GM21576 (cell line): Measurements from ENCODE around the gene P4HTM.

ENCODE experiments used
- ATAC-seq: cut with Tn5 transposase; IDR thresholded peaks from one replicate; pipeline ENCODE4 v1.9.1; 2021; ENCODE audit warnings: mild to moderate bottlenecking, moderate library complexity; ENCODE audit not compliant: unreplicated experiment

The P4HTM gene, protein sequence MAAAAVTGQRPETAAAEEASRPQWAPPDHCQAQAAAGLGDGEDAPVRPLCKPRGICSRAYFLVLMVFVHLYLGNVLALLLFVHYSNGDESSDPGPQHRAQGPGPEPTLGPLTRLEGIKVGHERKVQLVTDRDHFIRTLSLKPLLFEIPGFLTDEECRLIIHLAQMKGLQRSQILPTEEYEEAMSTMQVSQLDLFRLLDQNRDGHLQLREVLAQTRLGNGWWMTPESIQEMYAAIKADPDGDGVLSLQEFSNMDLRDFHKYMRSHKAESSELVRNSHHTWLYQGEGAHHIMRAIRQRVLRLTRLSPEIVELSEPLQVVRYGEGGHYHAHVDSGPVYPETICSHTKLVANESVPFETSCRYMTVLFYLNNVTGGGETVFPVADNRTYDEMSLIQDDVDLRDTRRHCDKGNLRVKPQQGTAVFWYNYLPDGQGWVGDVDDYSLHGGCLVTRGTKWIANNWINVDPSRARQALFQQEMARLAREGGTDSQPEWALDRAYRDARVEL

DNA sequence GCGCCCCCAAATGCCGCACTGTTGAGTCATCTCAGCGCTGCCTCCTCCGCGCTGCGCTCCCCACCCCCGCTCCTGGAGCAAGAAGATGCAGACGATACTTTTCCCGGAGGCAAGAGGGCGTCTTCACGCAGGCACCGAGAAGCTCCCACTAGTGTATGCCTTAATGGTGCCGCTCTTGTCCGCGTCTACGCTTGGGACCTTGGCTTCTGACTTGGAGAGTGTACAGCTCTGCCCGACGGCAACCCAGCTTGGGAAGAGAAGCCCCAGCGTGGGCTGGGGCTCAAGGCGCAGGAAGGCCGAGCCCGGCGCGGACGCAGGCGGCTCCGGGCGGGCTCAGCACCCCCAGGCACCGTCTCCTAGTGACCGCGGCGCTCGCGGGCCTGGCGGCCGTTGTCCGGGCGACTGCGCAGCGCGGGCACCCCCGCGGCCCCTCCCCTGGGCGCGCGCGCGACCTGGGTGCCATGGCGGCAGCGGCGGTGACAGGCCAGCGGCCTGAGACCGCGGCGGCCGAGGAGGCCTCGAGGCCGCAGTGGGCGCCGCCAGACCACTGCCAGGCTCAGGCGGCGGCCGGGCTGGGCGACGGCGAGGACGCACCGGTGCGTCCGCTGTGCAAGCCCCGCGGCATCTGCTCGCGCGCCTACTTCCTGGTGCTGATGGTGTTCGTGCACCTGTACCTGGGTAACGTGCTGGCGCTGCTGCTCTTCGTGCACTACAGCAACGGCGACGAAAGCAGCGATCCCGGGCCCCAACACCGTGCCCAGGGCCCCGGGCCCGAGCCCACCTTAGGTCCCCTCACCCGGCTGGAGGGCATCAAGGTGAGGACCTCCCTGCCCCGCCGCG is at the start of gene P4HTM:
P4HTM (plus strand) TSS at position 446 of the 840 bp plus-strand sequence; CDS start at position 462, 16 bp downstream.
- peak; percentile 48 for ATAC-seq

DNA sequence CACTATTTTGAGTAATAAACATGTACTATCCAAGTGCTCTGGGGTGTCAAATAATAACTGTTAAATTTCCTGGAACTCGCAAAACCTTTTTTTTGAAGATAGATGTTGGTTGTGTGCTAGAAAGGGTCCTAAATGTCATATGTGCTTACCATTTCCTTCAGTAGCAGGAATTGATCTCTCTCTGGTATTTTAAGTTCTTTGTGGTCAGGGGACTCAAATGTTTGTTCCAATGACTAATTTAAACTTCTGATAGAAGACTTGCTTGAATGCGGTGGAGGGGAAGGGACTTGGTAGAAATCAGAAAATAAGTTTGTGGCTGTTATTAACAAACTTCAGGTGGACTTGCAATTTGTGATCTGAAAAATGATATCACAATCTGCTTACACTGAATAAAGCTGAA is 44.6 kb upstream of the P4HTM start:
- ATAC-seq, result no peak

DNA sequence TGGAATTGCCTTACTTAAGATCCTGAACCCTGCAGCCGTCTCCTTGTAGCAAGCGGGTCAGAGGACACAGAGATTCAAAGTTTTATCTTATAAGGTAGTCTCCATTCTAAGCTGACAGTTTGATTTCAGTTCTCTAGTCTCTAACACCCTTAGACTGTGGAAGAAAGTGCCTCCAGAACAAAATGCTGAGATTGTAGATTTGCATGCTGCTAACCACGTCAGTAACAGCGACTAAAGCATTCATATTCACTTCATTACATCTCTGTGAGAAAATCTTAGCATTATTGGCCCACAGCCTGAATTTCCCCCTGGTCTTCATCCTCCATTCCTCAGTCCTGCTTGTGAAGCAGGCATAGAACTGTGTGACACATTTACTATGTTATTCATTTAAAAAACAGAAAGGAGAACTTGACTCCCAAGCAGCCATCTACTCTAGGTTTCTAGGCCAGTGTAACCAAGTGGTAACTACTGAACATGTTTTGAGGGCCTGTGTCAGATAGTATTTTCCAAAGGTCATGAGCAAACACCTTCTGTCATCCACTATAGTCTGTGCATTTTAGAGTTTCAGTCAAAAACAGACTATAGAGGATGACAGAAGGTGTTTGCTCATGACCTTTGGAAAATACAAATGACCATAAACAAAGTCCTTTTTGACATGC is 44.0 kb upstream of the P4HTM start:
- no peak for ATAC-seq

DNA sequence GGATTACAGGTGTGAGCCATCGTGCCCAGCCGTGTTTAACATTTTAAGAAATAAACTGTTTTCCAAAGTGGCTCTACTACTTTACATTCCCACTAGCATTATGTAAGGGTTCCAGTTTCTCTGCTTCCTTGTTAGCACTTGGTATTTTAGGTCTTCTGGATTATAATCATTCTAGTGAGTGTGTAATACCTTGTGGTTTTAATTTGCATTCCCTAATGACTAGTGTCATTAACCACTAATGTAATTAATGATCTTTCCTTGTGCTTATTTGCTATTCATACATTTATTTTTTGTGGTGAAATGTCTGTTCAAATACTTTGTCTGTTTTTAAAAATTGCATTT is 40.7 kb upstream of the P4HTM start:
- ATAC-seq, result no peak

DNA sequence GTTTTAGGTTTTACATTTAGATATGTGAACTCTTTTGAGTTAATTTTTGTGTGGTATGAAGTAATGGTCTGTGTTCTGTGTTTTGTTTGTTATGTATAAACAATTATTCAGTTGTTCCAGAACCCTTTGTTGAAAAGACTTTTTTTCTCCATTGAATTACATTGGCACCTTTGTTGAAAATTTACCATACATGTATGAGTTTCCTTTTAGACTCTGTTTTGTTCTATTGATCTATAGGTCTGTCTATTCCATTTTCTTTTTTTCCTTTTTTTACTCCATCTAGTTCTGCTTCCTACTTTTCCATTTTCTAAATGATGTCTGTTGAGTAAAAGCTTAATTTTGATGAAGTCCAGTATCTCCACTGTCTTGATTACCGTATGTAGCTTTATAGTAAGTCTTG is 40.0 kb upstream of the P4HTM start:
- no peak for ATAC-seq

DNA sequence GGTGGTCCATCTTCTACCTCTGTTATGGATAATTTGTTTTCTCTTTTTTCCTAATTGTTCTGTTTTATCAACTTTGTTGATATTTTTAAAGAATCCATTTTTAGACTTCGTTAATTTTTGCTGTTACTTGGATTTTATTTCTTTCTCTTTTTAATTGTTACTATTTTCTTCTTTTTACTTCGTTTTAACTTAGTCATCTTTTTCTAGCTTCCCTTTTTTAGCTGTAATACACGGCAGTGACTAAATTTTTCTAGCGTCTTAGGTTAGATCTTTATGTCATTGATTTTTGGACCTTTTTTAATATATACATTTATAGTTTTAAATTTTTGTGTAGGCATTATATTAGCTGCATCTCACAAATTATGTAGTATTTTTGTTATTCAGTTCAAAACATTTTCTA is 38.3 kb upstream of the P4HTM start:
- no peak for ATAC-seq

DNA sequence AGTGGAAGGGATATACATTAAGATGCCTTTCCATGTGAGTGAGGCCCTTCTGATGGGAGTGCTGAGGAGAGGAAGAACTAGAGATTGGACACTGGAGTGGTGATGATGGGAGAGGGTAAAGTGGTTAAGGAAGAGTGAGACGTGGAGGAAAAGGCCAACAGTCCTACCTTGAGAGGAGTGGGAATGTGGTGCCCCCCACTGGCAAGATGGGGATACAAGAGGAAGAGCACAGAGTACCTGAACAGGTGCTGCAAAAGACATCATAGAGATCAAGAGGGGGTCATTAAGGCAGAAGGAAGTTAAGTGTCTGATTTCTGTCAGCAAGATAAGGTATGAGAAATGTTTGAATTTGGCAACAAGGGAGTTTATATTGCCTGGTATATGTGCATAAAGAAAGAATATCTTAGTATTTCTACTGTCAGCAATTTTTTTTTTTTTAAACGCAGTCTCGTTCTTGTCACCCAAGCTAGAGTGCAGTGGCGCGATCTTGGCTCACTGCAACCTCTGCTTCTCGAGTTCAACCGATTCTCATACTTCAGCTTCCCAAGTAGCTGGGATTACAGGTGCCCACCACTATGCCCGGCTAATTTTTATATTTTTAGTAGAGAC is 37.4 kb upstream of the P4HTM start:
- ATAC-seq, result no peak

DNA sequence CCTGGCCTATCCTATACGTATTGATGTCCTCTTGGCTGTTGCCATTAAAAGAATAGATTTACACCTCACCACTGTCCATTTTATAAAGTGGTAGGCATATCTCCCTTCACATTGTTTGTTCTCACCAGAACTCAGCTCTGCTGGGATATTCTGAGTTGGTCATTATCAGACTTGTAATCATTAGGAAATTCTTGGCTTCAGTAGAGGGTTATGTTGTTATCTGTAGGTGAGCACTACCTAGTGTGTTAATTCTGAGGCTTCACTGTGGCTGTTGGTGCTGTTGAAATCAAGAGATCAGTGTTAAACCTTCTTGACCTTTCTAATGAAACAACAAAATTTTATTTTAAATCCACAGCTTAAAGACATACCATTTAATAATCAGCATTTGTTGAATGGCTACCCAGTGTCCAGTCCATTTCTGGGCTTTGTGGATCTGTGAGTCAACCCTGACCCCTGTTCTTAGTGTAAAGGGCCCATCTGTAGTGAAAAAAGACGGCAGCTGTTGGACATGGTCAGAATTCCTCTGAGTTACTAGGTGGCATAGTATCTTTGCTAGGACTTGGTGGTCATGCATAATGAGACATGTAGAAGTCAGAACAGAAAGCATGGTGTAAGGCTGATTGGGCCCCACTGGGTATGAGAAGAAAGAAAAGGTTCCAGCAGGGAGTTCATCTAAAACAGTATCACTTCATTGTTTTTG is 32.9 kb upstream of the P4HTM start:
- no peak for ATAC-seq

DNA sequence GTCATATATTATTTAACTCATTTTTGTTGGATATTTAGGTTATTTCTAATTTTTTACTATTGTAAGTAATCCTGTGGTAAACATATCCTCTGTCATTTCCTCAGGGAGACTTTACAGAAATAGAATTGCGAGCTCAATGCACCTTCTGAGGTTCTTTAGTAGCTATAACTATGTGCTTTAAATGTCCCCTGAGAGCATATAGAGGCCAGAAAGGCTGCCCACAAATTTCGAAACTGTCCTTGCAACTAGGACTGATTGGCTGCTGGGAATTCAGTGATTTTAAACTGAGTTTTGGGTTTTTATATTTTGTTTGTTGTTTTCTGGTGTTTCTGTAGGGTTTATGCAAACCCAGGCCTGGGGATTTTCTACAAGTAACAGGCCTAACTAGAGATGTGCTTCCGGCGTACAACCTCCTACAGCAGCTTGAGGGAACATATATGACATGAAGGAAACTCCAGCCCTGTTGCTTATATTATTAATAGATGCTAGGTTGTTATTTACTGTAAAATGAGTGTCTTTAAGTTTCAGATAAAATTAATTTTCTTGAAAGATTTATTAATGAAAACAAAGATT is 29.1 kb upstream of the P4HTM start:
- no peak for ATAC-seq

DNA sequence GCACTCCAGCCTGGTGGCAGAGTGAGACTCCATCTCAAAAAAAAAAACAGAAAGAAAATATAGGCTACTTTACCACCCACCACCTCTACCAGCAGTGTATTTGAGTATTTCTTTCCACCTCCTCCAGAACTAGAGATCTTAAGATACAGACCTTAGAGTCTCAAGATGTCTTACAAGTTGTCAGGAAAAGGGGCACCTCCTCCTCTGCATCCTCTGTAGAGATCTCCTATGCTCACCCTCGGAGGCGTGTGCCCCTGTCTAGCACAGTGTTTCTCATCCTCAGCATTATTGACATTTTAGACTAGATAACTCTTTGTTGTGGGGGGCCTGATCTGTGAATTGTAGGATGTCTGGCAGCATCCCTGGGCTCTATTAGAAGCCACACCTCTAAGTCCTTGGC is 27.7 kb upstream of the P4HTM start:
- no peak for ATAC-seq

DNA sequence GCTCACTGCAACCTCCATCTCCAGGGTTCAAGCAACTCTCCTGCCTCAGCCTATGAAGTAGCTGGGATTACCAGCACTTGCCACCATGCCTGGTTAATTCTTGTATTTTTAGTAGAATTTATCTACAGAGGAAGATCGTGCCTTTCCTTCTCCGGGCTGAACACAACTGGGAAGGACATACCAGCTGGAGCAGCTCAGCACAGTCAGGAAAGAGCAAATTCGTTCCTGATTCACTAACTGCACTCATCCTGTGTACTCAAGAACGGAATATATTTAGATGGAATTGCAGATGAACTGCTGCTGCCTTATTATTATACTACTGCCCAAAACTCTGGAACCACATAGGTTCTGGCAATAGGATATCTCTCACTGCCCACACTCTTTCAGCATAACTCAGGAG is 27.1 kb upstream of the P4HTM start:
- no peak for ATAC-seq

DNA sequence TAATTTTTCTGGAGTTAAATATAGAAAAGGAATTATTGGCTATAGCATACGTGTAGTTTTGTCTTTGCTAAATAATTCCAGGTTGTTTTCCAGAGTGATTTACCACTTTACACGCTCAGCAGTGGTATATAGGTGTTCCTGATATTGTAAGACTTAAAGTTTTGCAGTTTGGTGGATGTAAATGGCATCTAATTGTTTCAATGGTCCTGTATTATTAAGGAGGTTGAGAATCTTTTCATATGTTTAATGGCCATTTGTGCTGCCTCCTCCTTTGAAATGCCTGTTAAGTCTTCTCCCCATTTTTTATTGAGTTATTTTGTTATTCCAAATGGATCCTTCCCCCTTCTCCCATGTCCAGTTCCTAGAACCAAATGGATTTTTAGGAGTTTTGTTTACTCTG is 26.4 kb upstream of the P4HTM start:
- no peak for ATAC-seq

DNA sequence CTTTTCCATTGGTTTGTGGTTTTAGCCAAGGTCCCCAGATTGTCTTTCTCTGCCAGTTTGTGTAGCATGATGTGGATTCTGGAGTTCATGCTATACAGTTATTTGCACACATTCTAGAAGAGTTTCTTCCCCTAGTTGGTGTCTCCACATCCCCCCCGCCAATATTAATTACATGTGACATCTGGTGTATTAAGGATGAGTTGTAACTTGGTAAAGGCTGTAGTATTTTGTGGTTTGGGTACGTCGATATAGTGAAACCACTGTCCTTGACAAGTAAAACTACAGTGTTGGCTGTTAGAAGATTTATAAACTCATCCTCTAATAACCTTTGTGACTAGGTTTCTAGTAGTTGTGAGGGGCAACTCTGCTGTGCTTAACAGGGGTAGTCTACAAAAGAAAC is 23.7 kb upstream of the P4HTM start:
- no peak for ATAC-seq

DNA sequence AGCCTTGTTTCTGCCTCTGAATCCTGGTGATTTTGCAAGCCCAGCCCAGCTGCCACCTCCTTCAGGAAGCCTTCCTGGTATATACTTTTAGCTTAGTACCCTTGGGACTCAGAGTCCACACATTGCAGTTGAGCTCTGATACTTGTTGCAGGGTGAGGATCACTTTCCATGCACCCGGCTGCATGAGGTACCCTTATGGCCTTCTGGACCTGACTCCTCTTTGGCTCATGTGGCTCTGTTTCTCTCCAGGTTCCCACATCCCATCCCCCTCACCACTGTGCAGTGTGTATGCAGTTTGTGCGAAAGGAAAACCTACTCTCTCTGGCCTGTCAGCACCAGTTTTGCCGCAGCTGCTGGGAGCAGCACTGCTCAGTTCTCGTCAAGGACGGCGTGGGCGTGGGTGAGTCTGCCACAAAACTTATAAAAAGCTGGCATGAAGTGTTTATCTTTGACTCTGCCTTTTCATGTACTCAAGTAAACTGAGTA is 23.1 kb upstream of the P4HTM start:
- no peak for ATAC-seq

DNA sequence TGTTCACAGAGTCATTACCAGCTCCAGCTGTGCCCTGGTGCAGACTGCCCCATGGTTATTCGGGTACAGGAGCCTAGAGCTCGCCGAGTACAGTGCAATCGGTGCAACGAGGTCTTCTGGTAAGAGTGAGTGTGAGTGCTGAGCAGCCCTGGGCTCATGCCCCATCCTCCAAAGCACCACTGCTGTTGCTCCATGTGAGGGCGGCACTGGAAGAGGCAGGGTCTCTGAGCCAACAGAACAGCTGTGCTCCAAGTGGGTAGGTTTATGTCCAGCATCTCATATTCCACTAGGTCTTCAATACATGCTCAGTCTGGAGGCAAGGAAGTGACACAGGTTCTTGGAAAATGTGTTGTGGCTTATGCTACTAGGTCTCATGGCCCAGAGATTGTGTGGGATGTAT is 19.5 kb upstream of the P4HTM start:
- ATAC-seq, result no peak

DNA sequence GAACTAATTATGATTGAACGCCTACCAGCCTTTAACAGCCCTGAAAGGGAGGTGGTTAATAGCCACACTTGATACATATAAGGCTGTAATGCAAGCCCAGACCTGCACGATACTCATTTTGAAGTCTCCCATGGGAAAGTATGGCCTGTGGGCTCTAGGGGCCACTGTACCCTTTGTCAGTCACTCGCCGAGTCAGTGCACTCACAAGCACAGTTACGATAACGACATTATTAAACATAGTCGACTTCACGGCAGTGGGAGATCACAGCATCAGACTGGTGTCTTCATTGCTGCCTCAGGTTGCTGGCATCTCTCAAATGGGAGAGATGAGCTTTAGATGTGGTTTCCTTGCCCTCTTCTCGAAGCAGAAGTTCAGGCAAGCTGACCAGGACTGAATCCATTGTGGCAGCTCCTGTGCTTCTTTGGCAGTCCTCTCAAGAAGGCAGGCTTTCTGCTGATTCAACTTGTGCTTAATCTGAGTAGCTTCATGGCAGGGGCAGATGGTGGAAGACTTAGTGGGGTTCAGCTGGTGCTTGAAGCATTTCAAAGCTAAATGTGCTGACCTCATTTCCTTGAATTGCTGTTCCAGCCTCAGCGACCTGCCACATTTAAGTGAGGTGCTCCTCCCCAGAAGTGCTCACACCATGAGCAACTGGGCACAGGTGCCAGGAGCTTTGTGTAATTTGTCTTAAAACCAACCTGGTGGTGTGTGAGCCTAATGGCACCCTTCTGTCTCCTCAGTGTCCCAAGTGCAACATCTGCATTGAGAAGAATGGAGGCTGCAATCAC is 15.8 kb upstream of the P4HTM start:
- no peak for ATAC-seq

DNA sequence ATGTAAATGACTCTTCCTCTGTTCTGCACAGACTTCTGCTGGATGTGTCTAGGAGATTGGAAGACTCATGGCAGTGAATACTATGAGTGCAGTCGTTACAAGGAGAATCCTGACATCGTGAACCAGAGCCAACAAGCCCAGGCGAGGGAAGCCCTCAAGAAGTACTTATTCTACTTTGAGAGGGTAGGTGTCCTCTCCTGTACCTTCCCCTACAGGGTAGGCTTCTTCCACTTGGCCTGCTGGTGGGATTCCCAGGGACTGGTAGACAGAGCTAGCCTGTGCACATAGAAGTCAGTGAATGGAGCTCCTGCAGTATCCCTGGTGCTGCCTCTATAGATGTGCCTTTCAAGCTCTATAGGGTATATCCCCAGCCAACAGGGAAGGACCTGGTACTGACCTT is 10.6 kb upstream of the P4HTM start:
- ATAC-seq, result no peak

DNA sequence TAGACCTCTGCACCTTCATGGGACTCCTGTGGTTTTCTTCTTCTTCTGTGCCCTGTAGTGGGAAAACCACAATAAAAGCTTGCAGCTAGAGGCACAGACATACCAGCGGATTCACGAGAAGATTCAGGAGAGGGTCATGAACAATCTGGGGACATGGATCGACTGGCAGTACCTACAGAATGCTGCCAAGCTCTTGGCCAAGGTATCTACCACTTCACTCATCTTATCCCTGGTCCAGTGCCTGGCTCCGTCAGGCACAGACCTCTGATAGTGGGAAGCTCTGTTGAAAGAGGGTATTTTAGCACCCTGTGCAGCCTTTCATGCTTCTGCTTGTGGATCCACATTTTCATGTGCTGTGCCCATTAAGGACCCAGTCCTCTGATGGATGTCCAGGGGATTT is 9.7 kb upstream of the P4HTM start:
- no peak for ATAC-seq

DNA sequence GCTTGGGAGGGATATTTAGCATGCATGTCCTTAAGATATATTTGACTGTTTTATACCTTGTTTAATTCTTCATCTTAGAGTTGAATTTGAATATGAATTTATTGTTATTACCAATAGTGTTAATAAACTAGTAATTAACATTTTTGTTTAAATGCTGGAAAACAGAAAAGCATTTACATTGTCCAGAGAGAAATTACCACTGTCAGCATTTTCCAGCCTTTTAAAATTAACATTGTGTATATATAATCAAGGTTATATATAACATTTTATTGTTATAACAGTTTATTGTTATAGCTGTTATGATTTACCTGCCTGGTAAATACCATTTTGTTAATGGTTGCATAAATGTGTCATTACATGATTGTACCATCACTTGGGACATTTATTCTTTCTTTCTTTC is 8.0 kb upstream of the P4HTM start:
- no peak for ATAC-seq
